GM19324 (cell line): ENCODE results near the gene MAG.

Experiments used
- ATAC-seq: cut with Tn5 transposase; IDR thresholded peaks from one replicate; pipeline ENCODE4 v1.9.1; 2021; ENCODE audit warnings: mild to moderate bottlenecking, moderate library complexity; ENCODE audit not compliant: unreplicated experiment, low FRiP score

The MAG gene

GRCh38 chr19:35291916-35292315 lies at the start of gene MAG:
TSS of gene MAG (plus strand) at chr19:35292161. CDS start at chr19:35295409, 3,248 bp downstream.
- no peak for ATAC-seq

DNA sequence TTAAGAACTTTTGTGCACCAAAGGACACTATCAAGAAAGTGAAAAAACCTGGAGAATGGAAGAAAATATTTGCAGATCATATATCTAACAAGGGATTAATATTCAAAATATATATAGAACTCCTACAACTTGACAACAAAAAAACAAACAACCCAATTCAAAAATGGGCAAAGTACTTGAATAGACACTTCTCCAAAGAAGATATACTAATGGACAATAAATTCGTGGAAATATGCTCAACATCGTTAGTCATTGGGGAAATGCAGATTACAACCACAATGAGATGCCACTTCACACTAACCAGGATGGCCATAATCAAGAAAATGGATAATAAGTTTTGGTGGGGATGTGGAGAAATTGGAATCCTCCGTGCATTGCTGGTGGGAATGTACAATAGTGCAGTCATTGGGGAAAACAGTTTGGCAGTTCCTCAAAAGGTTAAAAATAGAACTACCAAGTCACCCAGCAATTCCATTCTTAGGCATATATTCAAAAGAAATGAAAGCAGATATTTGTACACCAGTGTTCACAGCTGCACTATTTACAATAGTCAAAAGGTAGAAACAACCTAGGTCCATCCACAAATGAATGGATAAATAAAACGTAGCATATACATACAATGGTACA lies 45.4 kb upstream of the MAG start:
- ATAC-seq: no peak

- ATAC-seq: peak; percentile 37
Measured at GRCh38 chr19:35247526-35248309, 44.2 kb upstream of the MAG start.

DNA sequence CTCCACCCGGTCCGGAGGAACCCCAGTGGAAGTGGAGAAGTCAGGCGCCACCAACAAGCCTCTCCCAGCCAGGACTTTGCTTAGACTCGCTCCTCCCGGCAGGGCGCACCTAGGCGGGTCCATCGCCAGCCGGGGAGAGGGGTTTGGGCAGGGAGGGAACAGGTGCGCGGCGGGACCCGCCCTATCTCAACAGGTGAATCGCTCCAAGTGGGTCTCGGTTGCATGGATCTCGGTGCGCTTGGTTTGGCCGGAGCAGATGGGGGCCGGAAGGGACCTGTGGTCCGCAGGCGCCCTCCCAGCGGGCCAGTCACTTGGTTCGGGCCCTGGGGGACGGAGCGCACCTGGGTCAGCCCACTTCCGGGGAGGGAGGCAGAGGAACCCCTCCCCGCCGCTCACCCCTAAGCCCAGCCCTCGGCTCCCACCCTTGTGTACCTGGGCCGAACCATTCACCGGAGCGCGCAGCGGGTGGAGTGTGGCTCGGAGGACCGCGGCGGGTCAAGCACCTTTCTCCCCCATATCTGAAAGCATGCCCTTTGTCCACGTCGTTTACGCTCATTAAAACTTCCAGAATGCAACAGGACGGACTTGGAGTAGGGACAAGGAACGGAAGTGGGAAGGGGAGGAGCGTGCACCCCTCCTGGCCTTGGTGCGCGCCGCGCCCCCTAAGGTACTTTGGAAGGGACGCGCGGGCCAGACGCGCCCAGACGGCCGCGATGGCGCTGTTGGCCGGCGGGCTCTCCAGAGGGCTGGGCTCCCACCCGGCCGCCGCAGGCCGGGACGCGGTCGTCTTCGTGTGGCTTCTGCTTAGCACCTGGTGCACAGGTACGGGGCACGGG lies 43.4 kb upstream of the MAG start, which contains the start of gene LSR:
Gene LSR, plus strand, starts transcription at position 693 of the 836 bp plus-strand sequence. Its CDS starts 21 bp downstream, at position 714.
- peak; percentile 89 for ATAC-seq

DNA sequence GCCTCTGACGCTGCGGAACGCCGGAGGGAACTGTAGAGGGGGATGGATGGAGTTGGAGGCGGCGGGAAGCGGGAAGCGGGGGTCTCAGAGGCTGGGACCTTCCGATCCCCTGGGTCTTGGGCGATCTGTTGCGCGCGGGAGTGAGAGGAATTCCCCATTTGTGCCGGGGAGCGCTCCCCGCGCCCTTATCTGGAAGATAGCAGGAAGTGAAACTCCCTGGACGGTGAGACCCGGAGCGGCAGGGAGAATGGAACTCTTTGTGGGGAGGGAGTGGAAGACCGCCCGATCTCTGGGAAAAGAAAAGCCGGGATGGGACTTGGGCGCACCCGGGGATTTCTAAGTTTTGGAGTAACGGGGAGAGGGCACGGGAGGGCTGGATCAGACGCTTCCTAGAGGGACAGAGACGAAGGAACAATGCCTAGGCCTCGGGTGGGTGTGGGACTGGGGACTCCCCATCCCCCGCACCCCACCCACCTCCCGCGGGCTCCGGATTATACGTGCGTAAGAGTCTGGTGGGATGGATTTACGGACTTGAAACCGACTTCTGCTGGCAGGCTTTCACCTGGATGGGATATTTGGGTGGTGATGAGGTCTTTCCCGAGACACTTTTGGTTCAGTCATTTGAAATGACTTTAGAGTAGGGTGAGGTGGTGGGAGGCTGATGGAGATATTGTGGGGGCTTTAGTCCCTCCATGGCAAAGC lies 42.7 kb upstream of the MAG start:
- ATAC-seq: no peak

GRCh38 chr19:35249848-35250711 lies 41.9 kb upstream of the MAG start:
- no peak for ATAC-seq

- ATAC-seq: no peak
Measured at GRCh38 chr19:35251456-35251855, 40.5 kb upstream of the MAG start.

- ATAC-seq: no peak
Measured at GRCh38 chr19:35253316-35254286, 38.4 kb upstream of the MAG start.

- ATAC-seq: no peak
Measured at GRCh38 chr19:35254341-35255297, 37.3 kb upstream of the MAG start.

- no peak for ATAC-seq
Measured at GRCh38 chr19:35256566-35256965, 35.4 kb upstream of the MAG start.

DNA sequence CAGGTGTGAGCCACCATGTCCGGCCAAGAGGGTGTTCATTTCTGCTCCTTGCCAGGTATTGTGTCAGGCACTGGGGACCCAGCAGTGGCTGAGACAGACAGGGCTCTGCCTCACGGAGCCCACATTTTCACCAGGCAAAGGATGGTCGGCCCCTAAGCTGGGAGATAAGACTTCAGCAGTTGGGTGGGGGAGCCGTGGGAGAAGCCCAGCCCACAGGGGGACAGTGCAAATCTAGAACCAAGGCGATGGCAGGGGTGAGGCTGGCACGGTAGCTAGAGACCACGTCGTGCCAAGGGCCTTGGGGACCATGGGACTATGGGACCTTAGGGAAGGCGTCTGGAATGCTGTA lies 34.9 kb upstream of the MAG start:
- ATAC-seq: no peak

DNA sequence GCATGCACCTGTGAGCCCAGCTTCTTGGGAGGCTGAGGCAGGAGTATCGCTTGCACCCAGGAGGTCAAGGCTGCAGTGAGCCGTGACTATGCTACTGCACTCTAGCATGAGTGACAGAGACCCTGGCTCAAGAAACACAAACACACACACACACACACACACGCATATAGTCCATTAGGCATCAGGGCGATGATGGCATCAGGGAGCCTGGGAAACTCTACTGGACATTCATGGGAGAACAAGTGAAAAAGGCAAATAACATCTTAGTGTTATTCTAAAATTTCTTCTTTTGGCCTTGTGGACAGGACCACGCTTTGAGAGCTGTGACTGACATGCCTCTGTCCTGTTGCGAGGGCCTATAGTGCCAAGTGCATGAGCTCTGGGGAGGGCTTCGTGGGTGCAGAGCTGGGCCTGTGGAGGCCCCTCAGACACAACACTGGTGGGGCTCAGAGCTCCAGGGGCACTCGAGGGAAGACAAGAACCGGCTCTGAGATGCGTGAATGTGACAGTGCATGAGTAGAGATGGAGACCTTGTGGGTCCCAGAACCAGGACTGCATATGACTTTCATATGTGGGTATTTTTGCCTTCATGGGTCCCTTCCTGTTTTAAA lies 31.2 kb upstream of the MAG start:
- ATAC-seq: no peak

DNA sequence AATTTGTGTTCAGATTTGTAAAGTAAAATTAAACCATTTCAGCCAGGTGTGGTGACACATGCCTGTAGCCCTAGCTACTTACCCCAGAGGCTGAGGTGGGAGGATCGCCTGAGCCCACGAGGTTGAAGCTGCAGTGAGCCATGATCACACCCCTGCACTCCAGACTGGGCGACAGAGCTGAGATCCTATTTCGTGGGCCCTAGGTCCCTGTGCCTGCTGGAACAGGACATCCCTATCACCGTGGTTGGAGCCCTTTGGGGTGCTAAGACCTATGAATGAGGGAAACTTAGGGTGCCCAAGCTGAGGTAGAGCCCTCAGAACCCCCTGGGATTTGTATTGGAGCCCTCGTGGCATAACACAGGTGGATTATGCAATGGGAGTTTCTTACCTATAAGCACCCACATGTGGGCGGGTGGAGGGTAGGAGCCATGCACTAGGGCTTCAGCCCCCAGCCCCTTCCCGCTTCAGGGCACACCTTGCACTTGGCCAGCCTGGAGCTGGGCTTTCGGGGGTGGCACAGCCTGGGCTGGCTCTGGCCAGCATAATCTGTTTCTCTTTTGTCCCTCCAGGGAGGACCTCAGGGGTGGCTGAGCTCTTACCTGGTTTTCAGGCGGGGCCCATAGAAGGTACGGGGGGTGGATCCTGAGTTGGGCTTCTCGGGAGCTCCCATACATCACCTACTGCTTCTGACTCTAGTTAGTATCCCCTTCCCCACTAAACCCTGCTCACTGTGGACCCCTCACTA lies 30.4 kb upstream of the MAG start:
- no peak for ATAC-seq

GRCh38 chr19:35262101-35262761 lies 29.7 kb upstream of the MAG start:
- ATAC-seq: no peak

DNA sequence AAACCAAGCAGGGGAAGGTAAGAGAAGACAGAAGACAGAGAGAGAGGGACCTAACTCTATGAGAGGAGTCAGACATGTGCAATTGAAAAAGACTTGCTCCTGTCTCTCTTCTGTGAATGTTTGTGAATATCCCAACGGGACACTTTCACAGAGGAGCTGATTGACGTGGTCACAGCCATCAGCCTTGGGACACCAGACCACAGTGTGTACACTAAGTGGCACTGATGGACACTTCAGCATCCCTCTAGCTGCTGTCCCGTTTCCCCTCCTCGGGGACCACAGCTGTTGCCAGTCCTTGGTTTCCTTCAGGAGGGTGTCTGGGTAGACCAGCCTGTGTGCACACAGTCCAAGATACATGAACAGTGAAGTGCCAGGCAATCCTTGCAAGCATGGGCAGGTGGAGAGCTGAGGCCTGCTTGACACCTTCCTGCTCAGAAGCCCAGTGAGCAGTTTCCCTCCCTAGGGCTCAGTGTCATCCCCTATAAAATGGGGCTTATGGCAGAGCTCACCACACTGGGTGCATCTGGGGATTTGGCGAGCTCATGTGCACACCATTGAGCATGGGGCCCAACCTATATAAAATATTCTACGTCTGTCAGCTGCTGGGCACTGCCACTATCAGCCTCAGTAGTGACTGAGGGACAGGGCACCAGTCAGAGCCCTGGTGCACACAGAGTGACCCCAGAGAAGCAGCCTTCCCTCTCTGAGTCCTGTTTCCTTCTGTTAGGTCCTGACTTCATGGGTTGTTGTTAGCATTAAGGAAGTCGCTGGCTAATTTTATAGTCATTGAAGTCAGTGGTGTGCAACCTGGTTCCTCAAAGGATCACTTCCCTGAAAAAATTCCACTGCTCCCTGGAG lies 27.5 kb upstream of the MAG start:
- no peak for ATAC-seq
